H1 (cell line): ENCODE measurements around the gene DRAM1. TPM values are rescaled to one million over a fixed set of nuclear protein-coding genes. Genes with fewer than 3 reads are reported as not detected.

Experiments
- CTCF ChIA-PET: fragments of 300-600 bp; sonication (Branson Sonifier 250); formaldehyde crosslinking; loops from one replicate; lab custom pipeline; 2021; ENCODE audit not compliant: partially characterized antibody; lab: Charles Lee
- POLR2A ChIA-PET: fragments of 300-600 bp; sonication (Branson Sonifier 250); formaldehyde crosslinking; loops from one replicate; lab custom pipeline; 2021; ENCODE audit warnings: inconsistent platforms; ENCODE audit not compliant: partially characterized antibody; lab: Charles Lee
- DNase-seq, 2 experiments: peaks; one replicate each; pipeline versions ENCODE4 v3.0.0 to v3.0.0-alpha.2; 2010 to 2022; ENCODE audit warnings: low spot score in 2 of 2, low read depth in 1 of 2, mixed read lengths in 1 of 2
- FAIRE-seq: peaks from 2 replicates; lab custom pipeline; 2011; peaks lifted over from hg19 to GRCh38; lab: Jason Lieb, UNC
- H2AFZ ChIP-seq: 2 replicates; pipeline ENCODE4 v1.8.1; 2012; ENCODE audit warnings: low read length, inconsistent platforms
- H2AK5ac ChIP-seq: 2 replicates; pipeline ENCODE4 v1.6.1; 2013; ENCODE audit warnings: low read depth, low read length
- H2BK120ac ChIP-seq: replicated peaks from 2 replicates; pipeline ENCODE3; 2013; ENCODE audit warnings: low read depth, low read length, inconsistent platforms
- H2BK12ac ChIP-seq: 2 replicates; pipeline ENCODE4 v1.6.1; 2013; ENCODE audit warnings: low read depth, low read length
- H2BK15ac ChIP-seq: 2 replicates; pipeline ENCODE4 v1.6.1; 2013; ENCODE audit warnings: low read length
- H2BK20ac ChIP-seq: 2 replicates; pipeline ENCODE4 v1.6.1; 2013; ENCODE audit warnings: low read length
- H2BK5ac ChIP-seq: 2 replicates; pipeline ENCODE4 v1.6.1; 2013; ENCODE audit warnings: low read depth, low read length
- H3K14ac ChIP-seq: 2 replicates; pipeline ENCODE4 v1.6.1; 2013; ENCODE audit warnings: inconsistent platforms; ENCODE audit not compliant: insufficient read length
- H3K18ac ChIP-seq: 2 replicates; pipeline ENCODE4 v1.6.1; 2013; ENCODE audit warnings: low read length; ENCODE audit errors: extremely low read depth
- H3K23ac ChIP-seq: 2 replicates; pipeline ENCODE4 v1.6.1; 2013; ENCODE audit warnings: inconsistent platforms; ENCODE audit not compliant: insufficient read length
- H3K23me2 ChIP-seq: 2 replicates; pipeline ENCODE4 v1.6.1; 2013; ENCODE audit warnings: low read depth, low read length
- H3K27ac ChIP-seq: 2 replicates; pipeline ENCODE4 v1.6.1; 2011; ENCODE audit warnings: low read depth, low read length, inconsistent platforms
- H3K27me3 ChIP-seq, 4 experiments: replicated peaks in 1 of 4; 1 replicate in 1 of 4; 2 replicates in 3 of 4; pipeline versions ENCODE4 v1.6.1 to v1.8.1; 2011 to 2013; ENCODE audit warnings: low read length in 3 of 4, mild to moderate bottlenecking in 3 of 4, inconsistent platforms in 2 of 4, mixed read lengths in 2 of 4, moderate library complexity in 1 of 4; ENCODE audit not compliant: control insufficient read depth in 3 of 4, insufficient read depth in 3 of 4; ENCODE audit errors: extremely low read depth in 1 of 4
- H3K36me3 ChIP-seq, 4 experiments: 2 replicates each; pipeline versions ENCODE4 v1.6.1 to v1.8.1; 2011 to 2013; ENCODE audit warnings: mild to moderate bottlenecking in 4 of 4, low read length in 3 of 4, moderate library complexity in 2 of 4, control low read depth in 1 of 4, inconsistent platforms in 1 of 4; ENCODE audit not compliant: insufficient read depth in 4 of 4, control insufficient read depth in 2 of 4
- H3K4ac ChIP-seq: replicated peaks from 2 replicates; pipeline ENCODE3; 2013; ENCODE audit warnings: low read length, low read depth, mixed read lengths, inconsistent platforms; ENCODE audit not compliant: insufficient read length
- H3K4me1 ChIP-seq, 4 experiments: replicated peaks in 1 of 4; 1 replicate in 1 of 4; 2 replicates in 3 of 4; pipeline versions ENCODE4 v1.6.1 to v1.8.1; 2011 to 2013; ENCODE audit warnings: low read length in 3 of 4, inconsistent platforms in 2 of 4, mixed read lengths in 1 of 4; ENCODE audit not compliant: insufficient read depth in 4 of 4, control insufficient read depth in 3 of 4
- H3K4me2 ChIP-seq, 2 experiments: 2 replicates each; pipeline versions ENCODE4 v1.6.1 to v1.8.1; 2011 to 2013; ENCODE audit warnings: low read depth in 2 of 2, low read length in 2 of 2, control low read depth in 1 of 2, inconsistent platforms in 1 of 2, mild to moderate bottlenecking in 1 of 2; ENCODE audit not compliant: insufficient read depth in 1 of 2
- H3K4me3 ChIP-seq, 4 experiments: fragments of 200-600, 300-600 bp in 1 of 4; sonication (generic), shearing (Covaris generic), sonication (Bioruptor Twin) in 1 of 4; 2 replicates each; pipeline versions ENCODE4 v1.5.1 to v1.8.1; 2011 to 2016; ENCODE audit warnings: low read length in 4 of 4, low read depth in 3 of 4, control low read depth in 2 of 4, inconsistent platforms in 2 of 4, mild to moderate bottlenecking in 2 of 4, mixed read lengths in 1 of 4, moderate library complexity in 1 of 4; ENCODE audit not compliant: insufficient read depth in 2 of 4; ENCODE audit errors: extremely low read depth in 1 of 4
- H3K56ac ChIP-seq: replicated peaks from 2 replicates; pipeline ENCODE3; 2013; ENCODE audit warnings: low read depth, mild to moderate bottlenecking, mixed read lengths, low read length, inconsistent platforms; ENCODE audit not compliant: insufficient read length
- H3K79me1 ChIP-seq: 2 replicates; pipeline ENCODE4 v1.6.1; 2013; ENCODE audit warnings: low read depth, low read length, control low read depth
- H3K79me2 ChIP-seq, 2 experiments: 2 replicates each; pipeline versions ENCODE4 v1.6.1 to v1.8.1; 2012 to 2013; ENCODE audit warnings: low read length in 2 of 2, mild to moderate bottlenecking in 2 of 2, inconsistent platforms in 1 of 2; ENCODE audit not compliant: insufficient read depth in 2 of 2, control insufficient read depth in 1 of 2
- H3K9ac ChIP-seq, 4 experiments: replicated peaks in 1 of 4; 1 replicate in 1 of 4; 2 replicates in 3 of 4; pipeline versions ENCODE4 v1.6.1 to v1.8.1; 2011 to 2013; ENCODE audit warnings: low read depth in 3 of 4, low read length in 3 of 4, control low read depth in 2 of 4, mild to moderate bottlenecking in 2 of 4, moderate library complexity in 2 of 4, inconsistent platforms in 1 of 4; ENCODE audit errors: extremely low read depth in 1 of 4
- H3K9me3 ChIP-seq, 2 experiments: 2 replicates each; pipeline versions ENCODE4 v1.6.1 to v1.8.1; 2012 to 2013; ENCODE audit warnings: mild to moderate bottlenecking in 2 of 2, moderate library complexity in 2 of 2, control low read depth in 1 of 2, inconsistent platforms in 1 of 2, low read depth in 1 of 2, low read length in 1 of 2, mixed read lengths in 1 of 2; ENCODE audit not compliant: insufficient read depth in 2 of 2
- H4K20me1 ChIP-seq, 2 experiments: replicated peaks in 1 of 2; 2 replicates each; pipeline versions ENCODE3 to v1.8.1; 2011 to 2013; ENCODE audit warnings: inconsistent platforms in 2 of 2, low read length in 2 of 2, mild to moderate bottlenecking in 1 of 2; ENCODE audit not compliant: insufficient read depth in 2 of 2, control insufficient read depth in 1 of 2
- H4K5ac ChIP-seq: 2 replicates; pipeline ENCODE4 v1.6.1; 2013; ENCODE audit warnings: low read length, low read depth, mixed read lengths, inconsistent platforms; ENCODE audit not compliant: insufficient read length
- H4K8ac ChIP-seq: 2 replicates; pipeline ENCODE4 v1.8.0; 2013; ENCODE audit warnings: mild to moderate bottlenecking, moderate library complexity, low read length, inconsistent platforms; ENCODE audit not compliant: insufficient read depth; ENCODE audit errors: extremely low read depth
- H4K91ac ChIP-seq: replicated peaks from 2 replicates; pipeline ENCODE3; 2013; ENCODE audit warnings: low read length, mixed read lengths, inconsistent platforms; ENCODE audit not compliant: insufficient read length
- BRCA1 ChIP-seq: IDR thresholded peaks from 2 replicates; pipeline ENCODE4 v1.6.1; 2012; ENCODE audit warnings: low read depth, low read length, improper control_type of control experiment
- CHD2 ChIP-seq: IDR thresholded peaks from 2 replicates; pipeline ENCODE4 v1.6.1; 2012; ENCODE audit warnings: low read length, improper control_type of control experiment
- E2F6 ChIP-seq: IDR thresholded peaks from 2 replicates; pipeline ENCODE4 v1.6.1; 2012; ENCODE audit warnings: inconsistent platforms
- EGR1 ChIP-seq: IDR thresholded peaks from 2 replicates; pipeline ENCODE4 v1.6.1; 2011; ENCODE audit warnings: low read depth, low read length, borderline replicate concordance
- EZH2 ChIP-seq: fragments of 200-600 bp; sonication (generic); IDR thresholded peaks from 2 replicates; pipeline ENCODE4 v1.7.1; 2012; ENCODE audit warnings: low read depth, mild to moderate bottlenecking, moderate library complexity, low read length, inconsistent platforms; ENCODE audit not compliant: severe bottlenecking
- RAD21 ChIP-seq, 2 experiments: IDR thresholded peaks in 1 of 2; conservative IDR thresholded peaks in 1 of 2; 2 replicates each; pipeline ENCODE4 v1.6.1; 2011; ENCODE audit warnings: low read depth in 2 of 2, low read length in 2 of 2, improper control_type of control experiment in 1 of 2, inconsistent platforms in 1 of 2, mild to moderate bottlenecking in 1 of 2, moderate library complexity in 1 of 2
- RFX5 ChIP-seq: IDR thresholded peaks from 2 replicates; pipeline ENCODE4 v1.6.1; 2011; ENCODE audit warnings: low read depth, low read length, improper control_type of control experiment, borderline replicate concordance
- SAP30 ChIP-seq: fragments of 300-600 bp; sonication (generic); IDR thresholded peaks from 2 replicates; pipeline ENCODE4 v1.7.1; 2012; ENCODE audit warnings: low read length, moderate library complexity, mild to moderate bottlenecking, inconsistent platforms; ENCODE audit not compliant: insufficient read depth, insufficient replicate concordance
- SP1 ChIP-seq: IDR thresholded peaks from 2 replicates; pipeline ENCODE4 v1.6.1; 2011; ENCODE audit warnings: low read depth, low read length
- SUZ12 ChIP-seq: fragments of 200-600 bp; sonication (generic); IDR thresholded peaks from 2 replicates; pipeline ENCODE4 v1.6.1; 2012; ENCODE audit warnings: mild to moderate bottlenecking, inconsistent platforms, low read length, moderate library complexity, mixed read lengths
- TAF7 ChIP-seq: optimal IDR thresholded peaks from 2 replicates; pipeline ENCODE3; 2011; ENCODE audit warnings: low read depth, mild to moderate bottlenecking, inconsistent platforms, low read length, moderate library complexity, borderline replicate concordance
- ZNF274 ChIP-seq: IDR thresholded peaks from 2 replicates; pipeline ENCODE4 v1.7.0; 2012; ENCODE audit warnings: low read length, borderline replicate concordance; ENCODE audit errors: extremely low read depth
- WGBS, 2 experiments: shearing (Covaris generic) in 1 of 2; methylation state at CpG; one replicate each; pipeline versions ENCODE4 v1.1.6 to v1.1.7; 2013 to 2015; ENCODE audit warnings: low lambda C conversion rate in 2 of 2, mixed read lengths in 2 of 2, inconsistent platforms in 1 of 2, low coverage in 1 of 2, missing lambda C conversion rate in 1 of 2; ENCODE audit not compliant: insufficient replicate concordance in 2 of 2, insufficient coverage in 1 of 2, insufficient read length in 1 of 2; ENCODE audit errors: extremely low coverage in 1 of 2, missing lambda C conversion rate in 1 of 2; 5-methylcytosine and 5-hydroxymethylcytosine counted together
- polyA plus RNA-seq, 7 experiments: library from polyadenylated mRNA; depleted of rRNA in 3 of 7; stranded (reverse) in 5 of 7; unstranded in 2 of 7; fragments of >200 nt in 5 of 7; fragments of 200-250 nt in 2 of 7; gene quantifications; 1 replicate in 5 of 7; 2 replicates in 1 of 7; 4 replicates in 1 of 7; pipeline versions ENCODE4 v1.2.1 to v1.2.3, GENCODE V29; 2011 to 2013; ENCODE audit warnings: missing spikeins in 2 of 7, mixed read lengths in 2 of 7
- total RNA-seq: library from RNA; stranded (reverse); fragmentation: NEBNext Ultra II Directional; extraction: Animal tissue kit (Norgen Biotek cat#: 25700); gene quantifications from 2 replicates; pipeline ENCODE4 v1.2.1, GENCODE V29; 2021

The DRAM1 gene
- total and polyA plus RNA-seq, 2 of the 8 experiments (the other 6 are each of a cell fraction or from before 2014, with no cell fraction given), result 4.6 to 6.2 TPM

- POLR2A ChIA-PET, result interaction anchor here (0.8 kb wide), 1 partner anchor 14 kb away, joined by 4 read pairs; no protein-coding TSS in a partner anchor
- H3K18ac ChIP-seq, result no peak overlapping the region
- DNase-seq (no peak), FAIRE-seq (no peak)
- no peak overlapping the region for H3K56ac ChIP-seq
- WGBS, 2 experiments, result 81% methylated on average over 2 of the region's 2 CpGs; no CpG with 5 or more reads in 1 of the 2 experiments
- H2BK20ac ChIP-seq, result no peak overlapping the region
- H2BK120ac ChIP-seq, result no peak overlapping the region
- no peak overlapping the region for H3K4me3 ChIP-seq
- H3K4me1 ChIP-seq, result peaks cover 0 to 10% (median 2%) of the 10 kb centered on the region in 4 experiments; a peak in 2 of 7 replicates
- H3K79me1 ChIP-seq, result no peaks in the 10 kb centered on the region
- no peak overlapping the region for H4K5ac ChIP-seq
- no peak overlapping the region for H4K8ac ChIP-seq
- no peak overlapping the region for H2BK15ac ChIP-seq
- H4K20me1 ChIP-seq, result no peaks in the 10 kb centered on the region
- H3K14ac ChIP-seq, result no peak overlapping the region
- CTCF ChIA-PET, result interaction anchor here (1.0 to 1.5 kb wide), 3 partner anchors 11 to 31 kb away, joined by 3 to 7 read pairs (median 3); no protein-coding TSS in a partner anchor
- no peaks in the 10 kb centered on the region for H3K9me3 ChIP-seq
- H2AK5ac ChIP-seq, result no peak overlapping the region
- no peak overlapping the region for H2BK12ac ChIP-seq
- H3K79me2 ChIP-seq, result no peaks in the 10 kb centered on the region
- no peak overlapping the region for H3K4me2 ChIP-seq
- no peaks in the 10 kb centered on the region for H3K36me3 ChIP-seq
- no peak overlapping the region for H2AFZ ChIP-seq
- no peak overlapping the region for H3K27ac ChIP-seq
- no peaks in the 10 kb centered on the region for H3K23me2 ChIP-seq
- no peak overlapping the region for H3K9ac ChIP-seq
- no peaks in the 10 kb centered on the region for H3K27me3 ChIP-seq
- H2BK5ac ChIP-seq, result no peak overlapping the region
- no peak overlapping the region for H3K23ac ChIP-seq
- H4K91ac ChIP-seq, result no peak overlapping the region
- H3K4ac ChIP-seq, result no peak overlapping the region
- TF ChIP-seq TAF7 (no peak), EGR1 (no peak), SP1 (no peak), SUZ12 (no peak), BRCA1 (no peak), RAD21 (IDR thresholded peaks at IDR 0.05 in 1 of 2, conservative IDR thresholded peaks at IDR 0.05 in 1 of 2; ENCODE audit: low read depth in 2 of 2, low read length in 2 of 2) (no peak), E2F6 (no peak), SAP30 (no peak), EZH2 (no peak), RFX5 (no peak), CHD2 (no peak), ZNF274 (no peak)
These were observed 28.8 kb downstream of the DRAM1 start for GRCh38 chr12:101906226-101906625.
